Stimulated activated CD4-positive, alpha-beta T cell treated with anti-CD3 and anti-CD28 coated beads, Interleukin-12 subunit alpha, Interleukin-12 subunit beta, amount 100 ng/mL, for 48 hours (primary cell): ENCODE measurements around the gene STAT3.
"Not testable (repeated sequence)": the region's sequence is repeated elsewhere in the genome, so short reads cannot be mapped to it uniquely, and the experiment has no call there.

ENCODE experiments used
- DNase-seq, 3 donors: peaks; one replicate each; pipeline ENCODE4 v3.0.0-alpha.2; 2020; ENCODE audit warnings: low read depth in 2 of 3, low spot score in 1 of 3

The STAT3 gene

DNA sequence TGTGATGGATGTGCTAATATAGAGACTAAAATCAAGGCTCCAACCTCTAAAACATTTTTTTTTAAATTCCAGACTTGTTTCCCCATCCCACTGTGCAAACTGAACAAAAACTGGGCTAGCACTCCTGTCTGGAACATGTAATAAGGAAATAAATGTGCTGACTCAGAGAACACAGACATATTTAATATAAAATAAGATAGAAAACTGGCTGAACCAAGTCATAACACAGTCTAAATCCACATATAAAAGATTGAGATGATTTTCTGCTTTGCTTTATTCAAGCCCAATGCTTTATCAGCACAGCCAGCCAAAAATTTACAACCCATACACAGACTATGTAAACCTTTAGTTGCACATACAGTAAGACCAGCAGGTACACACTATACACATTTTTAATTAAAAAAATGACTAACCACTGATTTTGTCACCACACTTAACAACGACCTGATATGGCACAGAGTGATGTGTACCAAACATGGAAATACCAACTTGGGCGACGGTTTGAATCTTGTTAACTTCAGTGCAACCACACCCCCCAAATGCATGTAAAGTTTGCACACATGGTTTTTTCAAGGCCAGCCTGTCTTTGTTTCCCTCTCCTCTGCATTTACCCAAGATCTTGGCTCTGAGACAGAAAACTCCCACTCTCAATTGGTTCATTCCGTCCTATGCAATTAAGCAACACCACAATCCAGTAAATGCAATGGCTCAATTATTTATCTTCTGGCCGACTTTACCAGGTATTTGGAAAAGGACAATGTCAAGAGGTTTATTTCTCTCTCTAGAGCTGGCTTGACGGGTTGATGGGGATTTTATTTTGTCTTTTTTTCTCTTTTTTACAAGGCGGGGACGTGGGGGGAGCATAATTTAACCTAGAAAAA is 1.2 kb downstream of the STAT3 start:
- no peak for DNase-seq

DNA sequence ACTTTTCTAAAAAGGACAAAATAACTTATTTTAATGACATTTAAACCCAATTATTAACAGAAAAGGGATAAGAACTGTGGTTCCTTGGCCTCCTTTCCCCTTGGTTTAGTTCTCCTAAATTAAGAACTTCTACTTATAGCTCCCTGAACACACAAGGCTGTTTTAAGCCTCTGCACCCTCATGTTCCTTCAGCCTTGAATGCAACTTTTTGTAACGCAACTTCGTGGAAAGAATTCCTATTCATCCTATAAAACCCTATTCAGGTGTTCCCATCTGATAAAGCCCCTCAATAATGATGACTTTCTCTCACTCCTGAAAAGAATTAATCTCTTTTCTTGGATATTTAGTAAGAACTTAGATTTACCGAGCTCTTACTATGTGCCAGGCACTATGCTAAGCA is 6.3 kb downstream of the STAT3 start:
- no peak for DNase-seq

DNA sequence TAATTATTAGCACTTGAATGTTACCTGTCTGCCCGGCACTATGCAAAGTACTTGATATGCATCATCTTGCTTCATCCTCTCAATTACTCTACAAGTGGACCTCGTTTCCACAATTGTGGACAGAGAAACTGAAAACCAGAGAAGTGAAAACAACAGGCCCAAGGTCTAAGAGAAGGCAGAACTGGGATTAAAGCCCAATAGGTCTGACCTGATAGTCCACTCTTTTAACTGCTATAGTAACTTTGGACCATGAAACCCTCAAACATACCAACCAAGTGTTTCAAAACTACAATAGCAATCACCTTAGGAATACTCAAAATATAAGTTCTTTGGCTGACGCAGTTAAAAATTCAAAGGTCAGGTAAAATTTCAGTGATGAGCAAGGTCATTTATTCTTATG is 7.3 kb downstream of the STAT3 start:
- no peak for DNase-seq

DNA sequence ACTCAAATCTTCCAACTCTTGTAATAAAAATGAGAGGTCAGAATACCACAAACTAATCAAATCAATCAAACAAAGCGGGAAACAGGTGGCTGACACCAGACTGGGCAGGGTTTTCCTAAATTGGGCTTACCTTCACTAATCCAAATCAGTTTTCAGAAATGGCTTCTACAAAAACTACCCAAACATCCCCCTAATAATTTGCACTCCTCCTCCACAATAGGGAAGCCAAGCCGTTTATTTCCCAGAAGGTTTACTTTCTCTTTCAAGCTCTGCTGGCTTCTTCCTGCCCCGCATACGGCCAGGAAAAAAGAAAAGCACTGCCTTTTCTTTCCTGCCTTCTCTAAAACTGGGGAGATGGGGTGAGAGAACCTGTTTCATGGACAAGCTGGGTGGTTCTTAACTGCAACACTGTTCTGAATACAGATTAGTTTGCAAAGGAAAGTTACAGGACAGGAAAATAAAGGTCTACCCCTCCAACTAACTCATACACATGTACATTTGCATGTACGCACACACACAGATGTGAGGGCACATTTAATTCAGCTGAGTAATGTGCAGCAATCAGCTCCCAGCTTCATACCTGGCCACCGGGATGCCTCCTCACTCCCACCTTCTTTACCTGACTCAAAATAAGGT is 9.2 kb downstream of the STAT3 start:
- no peak for DNase-seq

DNA sequence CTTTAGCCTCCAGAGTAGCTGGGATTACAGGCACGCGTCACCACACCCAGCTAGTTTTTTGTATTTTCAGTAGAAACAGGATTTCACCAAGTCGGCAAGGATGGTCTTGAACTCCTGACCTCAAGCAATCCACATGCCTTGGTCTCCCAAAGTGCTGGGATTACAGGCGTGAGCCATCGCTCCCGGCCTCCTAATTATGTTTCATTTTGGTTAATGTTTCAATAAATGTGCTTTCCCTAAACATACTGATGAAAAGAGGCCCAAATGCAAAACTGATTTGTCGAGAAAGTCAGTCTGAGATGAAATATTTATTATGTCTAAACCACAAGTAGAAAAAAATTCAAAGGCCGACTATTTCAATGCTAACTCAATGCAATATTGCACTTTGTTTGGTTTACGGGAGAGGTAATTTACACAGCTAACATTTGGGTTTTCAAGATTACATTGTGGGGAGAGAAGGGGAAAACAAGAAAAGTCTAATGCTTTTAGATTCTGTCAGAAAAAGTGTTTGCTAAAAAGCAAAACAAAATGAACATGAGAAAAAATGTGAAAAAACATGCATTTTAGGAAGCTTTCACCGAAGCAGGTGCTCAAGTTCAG is 9.8 kb downstream of the STAT3 start:
- no peak for DNase-seq

DNA sequence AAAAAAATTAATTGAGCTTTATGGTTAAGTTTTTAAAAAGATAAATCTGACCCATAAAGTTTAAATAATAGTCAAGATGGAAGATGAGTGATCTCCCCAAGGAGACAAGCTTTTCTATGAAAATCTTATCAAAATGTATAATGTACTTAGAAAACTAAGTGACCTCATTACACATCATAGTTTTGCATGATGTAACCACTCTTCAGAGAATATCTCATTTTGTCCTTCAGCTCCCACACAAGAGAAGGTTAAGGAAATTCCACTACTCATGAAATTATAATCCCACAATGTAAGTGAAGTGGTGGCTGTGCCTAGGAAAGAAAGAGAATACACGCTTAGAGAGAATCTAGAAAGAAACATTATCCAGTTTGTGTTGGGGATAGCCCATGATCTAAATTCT is 14.3 kb downstream of the STAT3 start:
- DNase-seq, result no peak

DNA sequence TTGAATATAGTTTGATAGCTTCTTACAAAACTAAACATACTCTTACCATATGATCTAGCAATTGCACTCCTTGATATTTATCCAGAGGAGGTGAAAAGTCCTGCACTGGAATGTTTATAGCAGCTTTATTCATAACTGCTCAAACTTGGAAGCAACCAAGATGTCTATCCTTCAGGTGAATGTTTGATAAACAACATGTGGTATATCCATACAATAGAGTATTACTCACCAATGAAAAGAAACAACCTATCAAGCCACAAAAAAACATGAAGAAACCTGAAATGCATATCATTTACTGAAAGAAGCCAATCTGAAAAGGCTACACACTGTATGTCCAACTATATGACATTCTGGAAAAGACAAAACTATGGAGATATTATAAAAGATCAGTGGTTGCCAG is 16.1 kb downstream of the STAT3 start:
- no peak for DNase-seq

DNA sequence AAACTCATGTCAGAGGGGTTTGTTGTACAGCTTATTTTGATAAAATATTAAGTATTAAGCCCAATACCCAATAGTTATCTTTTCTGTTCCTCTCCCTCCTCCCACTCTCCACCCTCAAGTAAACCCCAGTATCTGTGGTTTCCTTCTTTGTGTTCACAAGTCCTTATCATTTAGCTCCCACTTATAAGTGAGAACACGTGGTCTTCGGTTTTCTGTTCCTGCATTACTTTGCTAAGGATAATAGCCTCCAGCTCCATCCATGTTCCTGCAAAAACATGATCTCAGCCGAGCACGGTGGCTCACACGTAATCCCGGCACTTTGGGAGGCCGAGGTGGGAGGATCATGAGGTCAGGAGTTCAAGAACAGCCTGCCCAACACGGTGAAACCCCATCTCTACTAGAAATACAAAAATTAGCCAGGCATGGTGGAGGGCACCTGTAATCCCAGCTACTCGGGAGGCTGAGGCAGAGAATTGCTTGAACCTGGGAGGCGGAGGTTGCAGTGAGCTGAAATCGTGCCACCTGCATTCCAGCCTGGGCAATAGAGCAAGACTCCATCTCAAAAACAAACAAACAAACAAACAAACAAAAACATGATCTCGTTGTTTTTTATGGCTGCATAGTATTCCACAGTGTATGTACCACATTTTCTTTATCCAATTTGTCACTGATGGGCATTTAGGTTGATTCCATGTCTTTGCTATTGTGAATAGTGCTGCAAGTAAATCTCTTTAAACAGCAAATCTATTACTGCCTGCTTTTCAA is 19.3 kb downstream of the STAT3 start:
- DNase-seq, result not testable (repeated sequence)

DNA sequence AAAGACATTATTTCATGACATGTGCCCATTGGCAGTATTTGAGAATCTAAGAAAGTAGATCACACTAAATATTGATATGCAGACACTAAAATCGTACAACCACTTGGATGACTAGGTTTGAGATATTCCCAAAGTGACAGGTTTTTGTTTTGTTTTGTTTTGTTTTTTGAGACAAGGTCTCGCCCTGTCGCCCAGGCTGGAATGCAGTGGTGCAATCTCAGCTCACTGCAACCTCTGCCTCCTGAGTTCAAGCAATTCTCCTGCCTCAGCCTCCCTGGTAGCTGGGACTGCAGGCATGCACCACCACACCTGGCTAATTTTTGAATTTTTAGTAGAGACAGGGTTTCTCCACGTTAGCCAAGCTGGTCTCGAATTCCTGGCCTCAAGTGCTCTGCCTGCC is 19.9 kb downstream of the STAT3 start:
- not testable (repeated sequence) for DNase-seq

DNA sequence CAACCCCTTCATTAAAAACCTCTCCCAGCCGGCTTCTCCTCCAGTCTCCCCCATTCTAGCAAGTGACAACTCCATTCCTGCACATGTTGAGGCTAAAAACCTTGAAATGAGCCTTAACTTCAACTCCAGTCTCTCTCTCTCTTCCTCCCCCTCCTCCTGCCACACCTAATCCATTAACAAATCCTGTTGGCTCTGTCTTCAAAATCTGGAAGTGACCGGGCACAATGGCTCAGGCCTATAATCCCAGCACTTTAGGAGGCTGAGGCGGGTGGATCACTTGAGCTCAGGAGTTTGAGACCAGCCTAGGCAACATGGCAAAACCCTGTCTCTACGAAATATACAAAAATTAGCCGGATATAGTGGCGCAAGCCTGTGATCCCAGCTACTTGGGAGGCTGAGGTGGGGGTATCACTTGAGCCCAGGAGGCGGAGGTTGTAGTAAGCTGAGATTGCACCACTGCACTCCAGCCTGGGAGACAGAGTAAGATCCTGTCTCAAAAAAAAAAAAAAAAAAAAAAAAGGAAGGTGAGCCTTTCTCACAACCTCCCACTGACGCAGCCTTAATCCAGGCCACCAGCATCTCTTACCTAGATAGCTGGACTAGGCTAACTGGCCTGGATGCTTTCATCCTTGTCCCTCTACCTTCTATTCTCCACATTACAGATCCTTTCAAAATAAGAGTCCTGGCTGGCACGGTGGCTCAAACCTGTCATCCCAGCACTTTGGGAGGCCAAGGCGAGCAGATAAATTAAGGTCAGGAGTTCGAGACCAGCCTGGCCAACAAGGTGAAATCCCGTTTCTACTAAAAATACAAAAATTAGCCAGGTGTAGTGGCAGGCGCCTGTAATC is 21.8 kb downstream of the STAT3 start:
- DNase-seq, result not testable (repeated sequence)

DNA sequence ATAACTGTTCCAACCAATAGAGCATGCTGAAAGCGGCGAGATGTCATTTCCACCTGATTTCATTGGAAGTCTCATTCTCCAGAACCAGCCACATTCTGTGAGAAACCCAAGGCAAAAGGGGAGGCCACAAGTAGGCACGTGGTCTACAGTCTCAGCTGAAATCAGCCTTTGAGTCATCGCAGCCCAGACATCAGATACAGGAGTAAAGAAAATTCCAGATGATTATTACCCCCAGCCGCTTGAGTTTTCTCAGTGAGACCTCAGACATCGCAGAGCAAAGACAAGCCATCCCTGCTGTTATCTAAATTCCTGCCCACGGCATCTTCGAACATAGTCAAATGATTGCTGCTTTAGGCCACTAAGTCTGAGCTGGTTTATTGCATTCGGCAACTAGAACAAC is 23.1 kb downstream of the STAT3 start:
- peak in 1 of 3 donors; percentile 28 for DNase-seq

DNA sequence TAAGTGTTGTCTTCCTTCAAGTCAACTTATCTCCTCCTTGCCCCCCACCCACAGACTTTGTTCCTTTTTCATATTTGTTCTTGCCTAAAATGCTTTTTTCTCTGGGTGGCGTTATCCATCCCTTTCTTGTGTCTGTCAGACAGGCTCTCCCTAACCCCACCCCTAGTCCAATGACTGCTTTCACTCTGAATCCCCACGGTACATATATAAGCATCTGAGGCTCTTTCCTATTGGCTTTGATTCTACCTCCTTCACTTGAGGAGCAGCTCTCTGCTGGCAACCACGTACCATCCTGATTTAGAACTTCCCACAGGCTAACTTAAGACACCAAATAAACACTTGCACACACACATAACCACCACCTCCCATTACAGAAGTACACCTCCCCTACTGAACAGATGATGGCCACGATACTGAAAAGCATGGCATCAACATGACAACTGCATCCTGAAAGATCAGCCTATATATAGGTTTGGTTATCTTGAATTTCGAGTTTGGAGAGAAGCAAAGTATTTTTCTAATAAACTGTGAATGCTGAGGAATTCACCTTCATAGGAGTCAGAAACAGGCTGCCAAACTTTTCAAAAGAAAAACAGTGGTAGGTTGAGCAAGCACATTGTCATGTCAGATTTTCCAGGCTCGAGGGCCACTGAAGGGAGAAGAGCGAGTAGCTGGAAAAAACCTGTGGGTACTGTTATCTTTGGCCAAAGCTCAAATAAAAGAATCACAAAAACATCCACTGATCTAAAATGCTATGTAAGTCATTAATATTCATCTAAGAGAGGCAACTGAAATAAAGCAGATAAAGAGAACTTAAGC is 24.3 kb downstream of the STAT3 start:
- DNase-seq, result no peak

DNA sequence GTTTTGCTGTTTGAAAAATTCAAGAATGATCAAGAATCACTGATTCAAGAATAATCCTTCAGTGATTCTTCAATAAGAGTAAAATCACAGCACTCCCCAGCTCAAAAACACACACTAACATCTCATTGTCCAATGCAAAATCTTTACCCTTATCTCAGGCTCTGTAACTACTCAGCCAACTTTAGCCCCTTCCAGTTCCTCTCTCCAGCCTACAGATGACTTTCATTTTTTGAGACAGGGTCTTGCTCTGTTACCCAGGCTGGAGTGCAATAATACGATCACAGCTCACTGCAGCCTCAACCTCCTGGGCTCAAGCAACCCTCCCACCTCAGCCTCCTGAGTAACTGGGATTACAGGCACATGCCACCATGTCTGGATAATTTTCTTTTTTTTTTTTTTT is 25.0 kb downstream of the STAT3 start:
- no peak for DNase-seq

DNA sequence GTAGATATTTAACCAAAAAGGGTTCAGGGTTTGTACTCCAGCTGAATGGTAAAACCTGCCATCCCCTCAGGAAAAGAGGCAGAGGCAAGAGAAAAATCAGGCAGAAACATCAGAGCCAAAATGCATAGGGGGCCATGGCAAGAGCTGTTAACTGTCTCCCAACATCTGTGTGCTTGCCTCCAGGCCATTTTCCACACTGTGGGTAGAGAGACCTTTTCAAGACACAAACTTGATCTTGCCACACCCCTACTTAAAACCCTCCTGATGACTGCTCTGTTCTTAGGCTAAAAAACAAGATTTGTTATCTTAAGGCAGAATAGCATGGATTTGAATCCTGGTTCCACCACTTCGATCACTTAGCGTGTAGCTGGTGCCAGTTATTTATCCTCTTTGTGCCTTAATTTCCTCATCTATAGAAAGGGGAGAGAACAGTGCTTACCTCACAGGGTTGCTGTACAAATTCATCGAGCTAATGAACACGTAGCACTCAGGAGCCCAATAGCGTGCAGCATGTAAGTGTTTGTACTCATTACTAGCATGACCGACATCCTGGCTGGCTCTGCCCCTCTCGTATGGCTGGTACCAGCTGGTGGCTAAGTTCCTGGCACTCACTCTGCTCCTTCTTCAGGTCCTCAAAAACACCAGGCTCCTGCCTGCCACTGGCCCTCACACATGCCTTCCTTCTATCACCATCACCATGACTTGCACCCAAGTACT is 25.8 kb downstream of the STAT3 start:
- DNase-seq, result no peak

DNA sequence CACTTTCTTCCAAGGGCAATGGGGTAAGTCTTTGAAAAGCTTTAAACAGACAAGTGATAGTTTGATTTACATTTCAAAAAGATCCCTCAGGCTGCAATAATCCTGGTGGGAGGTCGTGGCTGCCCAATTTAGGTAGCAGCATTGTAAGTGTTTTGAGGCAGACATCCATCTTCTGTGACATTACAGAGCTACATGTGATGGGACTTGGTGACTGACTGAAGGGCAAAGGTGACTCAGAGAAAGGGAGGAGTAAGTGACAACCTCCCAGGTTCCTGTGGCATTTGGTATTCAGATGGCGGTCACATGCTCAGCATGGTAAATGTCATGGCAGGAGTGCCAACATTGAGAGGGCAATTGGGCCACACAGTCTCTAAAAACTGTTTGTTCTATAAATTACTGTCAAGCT is 26.5 kb downstream of the STAT3 start:
- peak in 1 of 3 donors; percentile 25 for DNase-seq

DNA sequence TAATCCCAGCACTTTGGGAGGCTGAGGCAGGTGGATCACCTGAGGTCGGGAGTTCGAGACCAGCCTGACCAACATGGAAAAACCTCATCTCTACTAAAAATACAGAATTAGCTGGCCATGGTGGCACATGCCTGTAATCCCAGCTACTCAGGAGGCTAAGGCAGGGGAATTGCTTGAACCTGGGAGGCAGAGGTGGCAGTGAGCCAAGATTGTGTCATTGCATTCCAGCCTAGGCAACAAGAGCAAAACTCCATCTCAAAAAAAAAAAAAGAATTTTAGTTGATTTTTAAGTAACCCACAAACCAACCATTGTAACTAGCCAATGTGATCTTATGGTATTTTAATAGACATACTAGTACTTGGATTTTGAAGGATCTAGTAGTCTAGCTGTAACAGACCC is 27.9 kb downstream of the STAT3 start:
- not testable (repeated sequence) for DNase-seq

DNA sequence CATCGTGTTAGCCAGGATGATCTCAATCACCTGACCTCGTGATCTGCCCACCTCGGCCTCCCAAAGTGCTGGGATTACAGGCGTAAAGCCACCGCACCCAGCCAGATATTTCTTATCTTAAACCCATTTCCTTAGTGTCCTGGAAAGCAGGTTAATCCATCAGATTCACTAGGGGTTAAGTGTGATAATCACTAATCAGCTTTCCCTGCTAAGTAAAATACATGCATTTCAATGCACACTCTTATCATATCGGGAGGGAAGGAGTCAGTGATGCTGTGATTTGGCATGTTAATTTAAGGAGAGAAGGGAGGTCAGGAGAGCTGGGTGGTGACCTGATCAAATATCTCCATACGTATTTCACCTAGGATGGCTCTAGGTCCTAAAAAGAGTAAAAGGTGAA is 29.1 kb downstream of the STAT3 start:
- DNase-seq, result no peak

DNA sequence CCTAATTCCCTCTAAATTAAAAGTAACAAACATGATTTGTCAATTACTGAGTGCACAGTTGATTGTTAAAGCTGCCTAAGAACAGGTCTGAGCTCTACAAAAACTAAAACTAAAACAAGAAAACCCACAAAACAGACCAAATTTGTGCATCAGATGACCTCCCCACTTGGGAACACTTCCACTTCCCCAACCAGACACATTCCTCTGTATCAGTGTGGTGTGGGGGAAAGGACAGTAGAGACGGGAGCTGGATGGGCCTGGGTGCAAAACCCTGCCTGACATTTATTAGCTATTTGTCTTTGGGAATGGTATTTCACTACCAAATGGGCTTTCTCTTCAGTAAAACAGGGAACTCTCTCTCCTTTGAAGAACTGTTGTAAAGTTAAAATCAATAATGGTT is 29.8 kb downstream of the STAT3 start:
- no peak for DNase-seq
